ENCODE results near the gene BLCAP. TPM values are rescaled to one million over a fixed set of nuclear protein-coding genes. Genes with fewer than 3 reads are reported as not detected.
"Not testable (repeated sequence)": the region's sequence is repeated elsewhere in the genome, so short reads cannot be mapped to it uniquely, and the experiment has no call there.

BLCAP gene
- total RNA-seq, 2 donors from 2014 or later = 98.9 to 104 TPM

DNA sequence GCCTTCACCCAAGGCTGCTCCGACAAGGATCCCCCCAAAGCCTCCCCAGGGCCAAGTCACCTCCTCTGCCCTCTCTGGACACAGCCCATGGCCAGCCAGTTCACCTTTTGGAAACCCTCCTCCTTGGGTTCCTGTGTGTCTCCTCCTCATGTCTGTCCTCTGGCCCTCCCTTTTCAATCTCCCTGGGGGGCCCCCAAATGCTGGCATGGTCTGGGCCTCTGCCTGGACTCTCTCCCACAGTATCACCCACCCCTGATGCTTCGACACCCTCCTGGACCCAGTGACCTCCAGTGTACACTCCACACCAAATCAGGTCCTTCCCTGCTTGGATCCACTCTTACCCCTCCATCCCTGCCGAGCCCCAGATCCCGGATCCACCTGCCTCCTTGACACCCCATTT lies 53.3 kb downstream of the BLCAP start:
- intact Hi-C loops (cut with DNase I, micrococcal nuclease) = no loop called here
- no peak for ATAC-seq
- no peak for DNase-seq

DNA sequence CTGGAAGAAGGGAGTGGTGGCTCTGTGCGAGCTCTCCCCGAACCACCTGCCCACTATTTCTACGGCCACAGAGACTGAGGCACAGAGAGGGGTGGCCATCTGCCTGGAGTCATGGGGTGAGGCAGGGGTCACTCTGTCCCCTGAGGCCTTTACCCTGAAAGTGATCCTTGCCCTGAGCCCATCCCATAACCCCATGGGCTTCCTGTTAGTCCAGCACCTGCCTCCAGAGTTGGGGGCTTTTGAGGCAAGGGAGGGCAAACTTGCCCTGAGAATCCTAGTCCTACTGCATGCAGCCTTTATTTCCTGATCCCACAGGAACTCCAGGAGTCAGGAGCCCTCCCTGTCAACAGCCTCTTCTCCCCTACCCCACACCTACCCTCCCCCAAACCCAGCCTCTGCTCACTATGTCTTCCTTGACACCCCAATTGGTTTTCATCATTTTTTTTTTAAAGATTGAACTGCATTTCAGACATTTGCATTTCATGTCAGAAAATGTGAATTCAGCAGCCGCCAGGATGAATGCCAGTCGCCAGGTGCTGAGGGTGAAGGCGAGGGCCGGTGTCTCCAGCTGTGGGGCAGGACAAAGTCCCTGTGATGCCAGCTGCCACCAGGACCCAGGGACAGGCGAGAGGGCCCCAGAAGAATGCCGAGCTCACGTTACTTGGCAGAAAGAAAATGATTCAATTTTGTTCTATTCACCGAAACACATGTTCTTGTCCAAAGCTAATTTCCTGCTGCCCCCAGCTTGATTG lies 54.3 kb downstream of the BLCAP start:
- ATAC-seq (no peak), DNase-seq (no peak)
- intact Hi-C loops (cut with DNase I, micrococcal nuclease) = no loop called here

DNA sequence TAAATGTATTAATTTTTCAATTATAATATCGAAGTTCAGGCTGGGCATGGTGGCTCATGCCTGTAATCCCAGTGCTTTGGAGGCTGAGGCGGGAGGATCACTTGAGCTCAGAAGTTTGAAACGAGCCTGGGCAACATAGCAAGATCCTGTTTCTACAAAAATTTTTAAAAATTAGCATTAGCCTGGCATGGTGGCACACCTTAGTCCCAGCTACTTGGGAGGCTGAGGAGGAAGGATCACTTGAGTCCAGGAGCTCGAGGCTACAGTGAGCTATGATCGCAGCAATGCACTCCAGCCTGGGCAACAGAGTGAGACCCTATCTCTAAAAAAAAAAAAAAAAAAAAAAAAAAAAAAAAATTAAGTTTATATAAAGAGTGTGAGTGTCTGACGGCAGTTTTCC lies 55.2 kb downstream of the BLCAP start:
- ATAC-seq; DNase-seq; intact Hi-C loops (cut with DNase I, micrococcal nuclease): not testable (repeated sequence)

DNA sequence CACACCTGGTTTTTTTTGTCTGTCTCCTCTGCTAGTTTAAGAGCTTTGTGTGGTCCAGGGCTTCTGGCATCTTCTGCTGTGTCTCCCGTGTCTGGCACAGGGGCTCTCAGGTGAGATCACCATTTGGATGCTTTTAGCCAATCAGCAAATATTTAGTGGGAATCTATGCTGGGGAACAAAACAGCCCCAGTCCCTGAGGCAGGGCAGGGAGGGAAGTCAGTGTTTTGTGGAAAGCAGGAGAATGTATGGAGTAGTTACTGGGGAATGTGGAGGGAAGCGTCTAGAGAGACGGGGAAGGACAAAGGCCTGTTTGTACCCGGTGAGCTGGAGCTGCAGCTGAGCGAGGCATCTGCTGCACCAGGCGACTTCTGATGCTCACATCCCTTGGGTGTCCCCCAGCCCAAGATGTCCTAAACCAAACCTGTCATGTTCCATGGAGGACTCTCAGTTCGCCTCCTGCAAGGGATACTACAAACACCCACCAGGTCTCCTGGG lies 55.9 kb downstream of the BLCAP start:
- DNase-seq = no peak
- ATAC-seq = no peak
- intact Hi-C loops (cut with DNase I, micrococcal nuclease) = no loop called here

DNA sequence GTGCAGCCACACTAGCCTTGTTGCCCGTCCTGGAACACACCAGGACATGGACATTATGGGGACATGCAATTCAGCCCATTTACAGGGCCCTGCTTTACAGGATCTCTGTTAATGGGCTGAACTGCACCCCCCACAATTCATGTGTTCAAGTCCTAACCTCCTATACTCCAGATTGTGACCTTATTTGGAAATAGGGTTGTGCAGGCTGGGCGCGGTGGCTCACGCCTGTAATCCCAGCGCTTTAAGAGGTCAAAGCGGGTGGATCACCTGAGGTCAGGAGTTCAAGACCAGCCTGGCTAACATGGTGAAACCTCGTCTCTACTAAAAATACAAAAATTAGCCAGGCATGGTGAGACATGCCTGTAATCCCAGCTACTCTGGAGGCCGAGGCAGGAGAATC lies 57.5 kb downstream of the BLCAP start:
- ATAC-seq; DNase-seq; intact Hi-C loops (cut with DNase I, micrococcal nuclease): not testable (repeated sequence)

DNA sequence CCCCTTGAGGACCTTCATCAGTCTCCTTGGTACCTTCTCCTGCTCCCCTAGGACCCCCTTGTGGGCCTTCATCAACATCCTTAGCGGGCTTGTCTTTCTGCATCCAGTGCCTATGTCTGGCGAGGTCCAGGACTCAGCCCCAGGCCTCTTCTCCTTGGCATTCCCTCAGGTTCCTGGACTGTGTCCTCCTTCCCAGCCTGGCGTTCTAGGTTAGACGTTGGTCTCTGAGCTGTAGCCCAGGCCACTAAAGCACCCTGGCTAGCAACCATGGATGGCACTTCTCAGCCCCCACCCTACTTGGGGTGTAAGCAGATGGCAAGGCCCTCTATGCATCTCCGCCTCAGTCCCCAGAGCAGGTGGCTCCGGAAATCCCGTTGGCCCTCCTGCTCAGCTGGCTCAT lies 58.1 kb downstream of the BLCAP start:
- DNase-seq (no peak), ATAC-seq (no peak)
- intact Hi-C loops (cut with DNase I, micrococcal nuclease) = no loop called here

DNA sequence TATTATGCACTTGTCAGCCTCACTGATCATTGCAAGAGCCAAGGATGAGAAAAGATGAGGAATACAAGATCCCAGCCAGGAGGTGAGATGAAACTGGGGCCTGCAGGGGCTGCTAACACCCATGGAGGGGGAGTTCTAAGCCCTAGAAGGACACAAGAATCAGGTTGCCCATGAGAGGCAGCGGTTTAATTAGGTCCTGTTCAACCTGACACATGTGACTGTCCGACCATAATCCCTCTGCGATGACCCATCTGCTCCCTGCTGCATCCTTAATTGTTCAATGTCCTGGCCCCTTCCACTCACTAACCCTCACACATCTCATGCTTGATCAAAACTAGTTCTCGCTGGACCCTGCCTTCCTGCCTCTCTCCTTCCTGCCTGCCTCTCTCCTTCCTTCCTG lies 58.8 kb downstream of the BLCAP start:
- intact Hi-C loops (cut with DNase I, micrococcal nuclease) = no loop called here
- ATAC-seq (no peak), DNase-seq (no peak)

Other genes starting within 250 kb of the BLCAP start
- 10 to 100 TPM; 35.3 to 37.2 TPM for gene MANBAL, start 238.2 kb downstream of the BLCAP start, total RNA-seq
- gene SRC, start 181.7 kb downstream of the BLCAP start, total RNA-seq = 100 to 1,000 TPM; 117 to 121 TPM
- gene NNAT, start 6.6 kb downstream of the BLCAP start, total RNA-seq = 1 to 10 TPM in 1 of 2 donors, not detected in 1; 3.4 TPM
- 10 to 100 TPM; 35.0 to 37.6 TPM for gene CTNNBL1, start 166.2 kb upstream of the BLCAP start, total RNA-seq

Measured in left colon (tissue), 2 donors.